Measurements from ENCODE around the gene CYB5B. TPM values are rescaled to one million over a fixed set of nuclear protein-coding genes. Genes with fewer than 3 reads are reported as not detected.

CYB5B gene
- polyA plus RNA-seq, 1 donor (not counting 4 experiments of a cell fraction or from before 2014, with no cell fraction given), result 287 TPM

GRCh38 chr16:69453936-69454335, 29.5 kb downstream of the CYB5B start:
- H3K4me3 ChIP-seq (ENCODE audit: control insufficient read depth in 2 of 3, extremely low read depth in 1 of 3, insufficient read depth in 2 of 3, low read depth in 1 of 3, low read length in 3 of 3), result no peak overlapping the region
- H4K20me1 ChIP-seq (ENCODE audit: control insufficient read depth, extremely low read depth, insufficient read depth, low read length), result no peaks in the 10 kb centered on the region
- peaks cover 12% of the 10 kb centered on the region for H3K4me1 ChIP-seq (ENCODE audit: control insufficient read depth, extremely low read depth, insufficient read depth, low read length)
- H3K9me1 ChIP-seq (ENCODE audit: control insufficient read depth, extremely low read depth, insufficient read depth, low read length), result no peaks in the 10 kb centered on the region
- H3K36me3 ChIP-seq (ENCODE audit: control insufficient read depth in 2 of 2, extremely low read depth in 1 of 2, insufficient read depth in 2 of 2, low read length in 2 of 2), result peaks cover 1 to 10% of the 10 kb centered on the region in 2 experiments
- H3K4me2 ChIP-seq (ENCODE audit: control insufficient read depth, extremely low read depth, insufficient read depth, low read depth, low read length), result no peak overlapping the region
- no peaks in the 10 kb centered on the region for H3K27me3 ChIP-seq (ENCODE audit: control insufficient read depth, extremely low read depth, insufficient read depth, low read length)
- dilution Hi-C loops (cut with MboI; ENCODE audit: extremely low pct_ligation_motif_present, low sequenced_read_pairs), result no loop called here
- peaks cover 1% of the 10 kb centered on the region for H3K79me2 ChIP-seq (ENCODE audit: control insufficient read depth, insufficient read depth, low read length)
- H2AFZ ChIP-seq (ENCODE audit: control insufficient read depth, low read length), result no peak overlapping the region
- H3K9ac ChIP-seq (ENCODE audit: control insufficient read depth, extremely low read depth, insufficient read depth, low read length), result no peak overlapping the region
- DNase-seq (ENCODE audit: low read depth, low spot score) (no peak), FAIRE-seq (no peak)
- TF ChIP-seq EZH2 (IDR thresholded peaks at IDR 0.05; ENCODE audit: low read length) (no peak), CTCF (optimal IDR thresholded peaks at IDR 0.05 in 1 of 3, IDR thresholded peaks at IDR 0.05 in 1 of 3, conservative IDR thresholded peaks at IDR 0.05 in 1 of 3; ENCODE audit: extremely low read depth in 1 of 3, insufficient read depth in 2 of 3, low read length in 3 of 3) (no peak)
- no peak overlapping the region for H3K27ac ChIP-seq (ENCODE audit: control insufficient read depth, insufficient read depth, low read length)
- no peaks in the 10 kb centered on the region for H3K9me3 ChIP-seq (ENCODE audit: control insufficient read depth, low read depth, low read length)

GRCh38 chr16:69463876-69464275, 39.5 kb downstream of the CYB5B start:
- FAIRE-seq (no peak), DNase-seq (ENCODE audit: low read depth, low spot score) (no peak)
- H3K9me3 ChIP-seq (ENCODE audit: control insufficient read depth, low read depth, low read length), result no peaks in the 10 kb centered on the region

More at GRCh38 chr16:69463876-69464275, 39.5 kb downstream of the CYB5B start:
- H3K27ac ChIP-seq (ENCODE audit: control insufficient read depth, insufficient read depth, low read length), result no peak overlapping the region
- H3K79me2 ChIP-seq (ENCODE audit: control insufficient read depth, insufficient read depth, low read length), result no peaks in the 10 kb centered on the region
- dilution Hi-C loops (cut with MboI; ENCODE audit: extremely low pct_ligation_motif_present, low sequenced_read_pairs), result no loop called here
- H3K9me1 ChIP-seq (ENCODE audit: control insufficient read depth, extremely low read depth, insufficient read depth, low read length), result peaks cover 2% of the 10 kb centered on the region
- no peaks in the 10 kb centered on the region for H3K27me3 ChIP-seq (ENCODE audit: control insufficient read depth, extremely low read depth, insufficient read depth, low read length)
- TF ChIP-seq EZH2 (IDR thresholded peaks at IDR 0.05; ENCODE audit: low read length), result no peak
- TF ChIP-seq CTCF (optimal IDR thresholded peaks at IDR 0.05 in 1 of 3, IDR thresholded peaks at IDR 0.05 in 1 of 3, conservative IDR thresholded peaks at IDR 0.05 in 1 of 3; ENCODE audit: extremely low read depth in 1 of 3, insufficient read depth in 2 of 3, low read length in 3 of 3), result no peak
- H3K9ac ChIP-seq (ENCODE audit: control insufficient read depth, extremely low read depth, insufficient read depth, low read length), result no peak overlapping the region
- H3K36me3 ChIP-seq (ENCODE audit: control insufficient read depth in 2 of 2, extremely low read depth in 1 of 2, insufficient read depth in 2 of 2, low read length in 2 of 2), result peaks cover 5 to 26% of the 10 kb centered on the region in 2 experiments
- no peaks in the 10 kb centered on the region for H4K20me1 ChIP-seq (ENCODE audit: control insufficient read depth, extremely low read depth, insufficient read depth, low read length)
- H3K4me2 ChIP-seq (ENCODE audit: control insufficient read depth, extremely low read depth, insufficient read depth, low read depth, low read length), result no peak overlapping the region
- no peak overlapping the region for H3K4me3 ChIP-seq (ENCODE audit: control insufficient read depth in 2 of 3, extremely low read depth in 1 of 3, insufficient read depth in 2 of 3, low read depth in 1 of 3, low read length in 3 of 3)
- peaks cover 12% of the 10 kb centered on the region for H3K4me1 ChIP-seq (ENCODE audit: control insufficient read depth, extremely low read depth, insufficient read depth, low read length)
- no peak overlapping the region for H2AFZ ChIP-seq (ENCODE audit: control insufficient read depth, low read length)
